Neural cell (in vitro differentiated cells): ENCODE results near the gene PARP9. TPM values are rescaled to one million over a fixed set of nuclear protein-coding genes. Genes with fewer than 3 reads are reported as not detected.

Experiments
- H2AFZ ChIP-seq: fragments of 200-600, 300-800 bp; sonication (generic), shearing (Covaris generic); 2 replicates; pipeline ENCODE4 v1.6.0; 2014; ENCODE audit warnings: low read depth, mild to moderate bottlenecking, antibody characterized with exemption, low read length, moderate library complexity
- H3F3A ChIP-seq: fragments of 200-600 bp; shearing (Covaris generic); 2 replicates; pipeline ENCODE4 v1.6.1; 2016; ENCODE audit warnings: mild to moderate bottlenecking, moderate library complexity, mixed read lengths, antibody characterized with exemption, low read length; ENCODE audit not compliant: insufficient read depth, poor library complexity, severe bottlenecking
- H3K27ac ChIP-seq: fragments of 200-600, 300-800 bp; sonication (generic), shearing (Covaris generic); 2 replicates; pipeline ENCODE4 v1.5.1; 2014; ENCODE audit warnings: mild to moderate bottlenecking, low read length, moderate library complexity
- H3K27me3 ChIP-seq: fragments of 300-800, 200-600 bp; sonication (generic), shearing (Covaris generic); 2 replicates; pipeline ENCODE4 v1.6.0; 2014; ENCODE audit warnings: mild to moderate bottlenecking, low read depth, low read length, moderate library complexity; ENCODE audit not compliant: insufficient read depth
- H3K36me3 ChIP-seq: fragments of 300-800, 200-600 bp; sonication (generic), shearing (Covaris generic); 2 replicates; pipeline ENCODE4 v1.5.1; 2014; ENCODE audit warnings: mild to moderate bottlenecking, antibody characterized with exemption, low read length, moderate library complexity; ENCODE audit not compliant: insufficient read depth
- H3K4me2 ChIP-seq: fragments of 300-800, 200-600 bp; sonication (generic), shearing (Covaris generic); 2 replicates; pipeline ENCODE4 v1.6.0; 2014; ENCODE audit warnings: mild to moderate bottlenecking, low read length
- H3K4me3 ChIP-seq: fragments of 300-800, 200-600 bp; sonication (generic), shearing (Covaris generic); 2 replicates; pipeline ENCODE4 v1.5.1; 2014; ENCODE audit warnings: mild to moderate bottlenecking, low read length, moderate library complexity
- H3K79me2 ChIP-seq: fragments of 200-600 bp; shearing (Covaris generic); replicated peaks from 2 replicates; pipeline ENCODE4 v1.6.0; 2014; ENCODE audit warnings: mild to moderate bottlenecking, low read length, moderate library complexity; ENCODE audit not compliant: insufficient read depth
- H3K9ac ChIP-seq: fragments of 300-800, 200-600 bp; sonication (generic), shearing (Covaris generic); 2 replicates; pipeline ENCODE4 v1.6.1; 2016; ENCODE audit warnings: mild to moderate bottlenecking, low read length, mixed read lengths
- H3K9me2 ChIP-seq: fragments of 200-600 bp; shearing (Covaris generic); 2 replicates; pipeline ENCODE4 v1.6.1; 2016; ENCODE audit warnings: mild to moderate bottlenecking, low read length, mixed read lengths; ENCODE audit not compliant: insufficient read depth
- H3K9me3 ChIP-seq: fragments of 200-600, 300-800 bp; sonication (generic), shearing (Covaris generic); 2 replicates; pipeline ENCODE4 v1.6.1; 2016; ENCODE audit warnings: mild to moderate bottlenecking, mixed run types, low read length, moderate library complexity, mixed read lengths
- H4K20me1 ChIP-seq: fragments of 200-600 bp; shearing (Covaris generic); 2 replicates; pipeline ENCODE4 v1.6.1; 2016; ENCODE audit warnings: mild to moderate bottlenecking, mixed run types; ENCODE audit not compliant: insufficient read depth
- EP300 ChIP-seq: fragments of 450-650 bp; conservative IDR thresholded peaks from 2 replicates; pipeline ENCODE4 v1.6.1; 2014; ENCODE audit warnings: antibody characterized with exemption, mild to moderate bottlenecking, moderate library complexity; ENCODE audit not compliant: poor library complexity, severe bottlenecking
- EZH2 ChIP-seq: fragments of 200-600, 300-800 bp; shearing (Covaris generic), sonication (generic); IDR thresholded peaks from 2 replicates; pipeline ENCODE4 v1.6.1; 2014; ENCODE audit warnings: antibody characterized with exemption, low read length, borderline replicate concordance, mild to moderate bottlenecking; ENCODE audit not compliant: insufficient read depth, poor library complexity, severe bottlenecking
- MXI1 ChIP-seq: fragments of 450-650 bp; conservative IDR thresholded peaks from 2 replicates; pipeline ENCODE4 v1.6.1; 2014; ENCODE audit warnings: antibody characterized with exemption, mild to moderate bottlenecking; ENCODE audit not compliant: poor library complexity, severe bottlenecking
- POLR2AphosphoS5 ChIP-seq: IDR thresholded peaks from 2 replicates; pipeline ENCODE4 v1.6.1; 2012
- RAD21 ChIP-seq: fragments of 450-650 bp; conservative IDR thresholded peaks from 2 replicates; pipeline ENCODE4 v1.6.1; 2014; ENCODE audit warnings: antibody characterized with exemption, mild to moderate bottlenecking, moderate library complexity
- SMC3 ChIP-seq: fragments of 450-650 bp; conservative IDR thresholded peaks from 2 replicates; pipeline ENCODE4 v1.6.1; 2014; ENCODE audit warnings: antibody characterized with exemption, mild to moderate bottlenecking, moderate library complexity; ENCODE audit not compliant: poor library complexity
- TAF1 ChIP-seq: IDR thresholded peaks from 2 replicates; pipeline ENCODE4 v1.6.1; 2012; ENCODE audit warnings: low read depth
- polyA plus RNA-seq: library from polyadenylated mRNA; depleted of rRNA; stranded (reverse); fragments of >200 nt; gene quantifications from 2 replicates; pipeline ENCODE4 v1.2.3, GENCODE V29; 2014
- TF ChIP-seq, protein P1 (sequence below): IDR thresholded peaks from 2 replicates; pipeline ENCODE4 v1.6.1; 2012; ENCODE audit warnings: borderline replicate concordance
- TF ChIP-seq, protein P2 (sequence below): fragments of 450-650 bp; IDR thresholded peaks from 2 replicates; pipeline ENCODE4 v1.5.1; 2014; ENCODE audit warnings: antibody characterized with exemption, mild to moderate bottlenecking, moderate library complexity; ENCODE audit not compliant: poor library complexity, severe bottlenecking

PARP9 gene
- polyA plus RNA-seq, 1 donor from 2014 or later, result not detected

DNA sequence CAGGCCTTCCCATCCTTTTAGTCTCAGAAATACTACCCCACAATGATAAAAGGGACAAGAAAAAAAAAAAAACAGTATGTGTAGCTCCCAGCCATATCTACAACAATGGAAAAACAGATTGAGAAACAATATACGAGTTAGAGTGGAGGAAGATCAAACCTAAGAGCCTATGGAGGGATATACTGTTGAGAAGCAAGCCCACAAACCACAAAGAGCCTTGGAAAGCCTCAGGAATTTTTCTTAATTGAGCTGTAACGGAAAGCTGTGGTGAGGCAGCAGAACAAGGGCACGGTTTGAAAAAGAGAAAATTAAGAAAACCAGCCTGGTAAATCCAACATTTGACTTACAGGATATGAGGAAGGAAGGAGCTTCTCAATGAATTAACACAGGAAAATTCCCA lies 70.8 kb downstream of the PARP9 start:
- Histone ChIP-seq H3K4me3 (no peak overlapping the region), H3F3A (no peaks in the 10 kb centered on the region), H4K20me1 (no peaks in the 10 kb centered on the region), H3K9me2 (no peaks in the 10 kb centered on the region), H3K9ac (no peak overlapping the region), H2AFZ (no peak overlapping the region), H3K27me3 (no peaks in the 10 kb centered on the region), H3K36me3 (peaks cover 2% of the 10 kb centered on the region), H3K27ac (no peak overlapping the region), H3K9me3 (no peaks in the 10 kb centered on the region), H3K79me2 (peaks cover 5% of the 10 kb centered on the region), H3K4me2 (no peak overlapping the region)
- TF ChIP-seq, protein P1, sequence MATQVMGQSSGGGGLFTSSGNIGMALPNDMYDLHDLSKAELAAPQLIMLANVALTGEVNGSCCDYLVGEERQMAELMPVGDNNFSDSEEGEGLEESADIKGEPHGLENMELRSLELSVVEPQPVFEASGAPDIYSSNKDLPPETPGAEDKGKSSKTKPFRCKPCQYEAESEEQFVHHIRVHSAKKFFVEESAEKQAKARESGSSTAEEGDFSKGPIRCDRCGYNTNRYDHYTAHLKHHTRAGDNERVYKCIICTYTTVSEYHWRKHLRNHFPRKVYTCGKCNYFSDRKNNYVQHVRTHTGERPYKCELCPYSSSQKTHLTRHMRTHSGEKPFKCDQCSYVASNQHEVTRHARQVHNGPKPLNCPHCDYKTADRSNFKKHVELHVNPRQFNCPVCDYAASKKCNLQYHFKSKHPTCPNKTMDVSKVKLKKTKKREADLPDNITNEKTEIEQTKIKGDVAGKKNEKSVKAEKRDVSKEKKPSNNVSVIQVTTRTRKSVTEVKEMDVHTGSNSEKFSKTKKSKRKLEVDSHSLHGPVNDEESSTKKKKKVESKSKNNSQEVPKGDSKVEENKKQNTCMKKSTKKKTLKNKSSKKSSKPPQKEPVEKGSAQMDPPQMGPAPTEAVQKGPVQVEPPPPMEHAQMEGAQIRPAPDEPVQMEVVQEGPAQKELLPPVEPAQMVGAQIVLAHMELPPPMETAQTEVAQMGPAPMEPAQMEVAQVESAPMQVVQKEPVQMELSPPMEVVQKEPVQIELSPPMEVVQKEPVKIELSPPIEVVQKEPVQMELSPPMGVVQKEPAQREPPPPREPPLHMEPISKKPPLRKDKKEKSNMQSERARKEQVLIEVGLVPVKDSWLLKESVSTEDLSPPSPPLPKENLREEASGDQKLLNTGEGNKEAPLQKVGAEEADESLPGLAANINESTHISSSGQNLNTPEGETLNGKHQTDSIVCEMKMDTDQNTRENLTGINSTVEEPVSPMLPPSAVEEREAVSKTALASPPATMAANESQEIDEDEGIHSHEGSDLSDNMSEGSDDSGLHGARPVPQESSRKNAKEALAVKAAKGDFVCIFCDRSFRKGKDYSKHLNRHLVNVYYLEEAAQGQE, result no peak
- TF ChIP-seq EP300 (no peak), POLR2AphosphoS5 (no peak), SMC3 (no peak), TAF1 (no peak), RAD21 (no peak), EZH2 (no peak), MXI1 (no peak)
- TF ChIP-seq, protein P2, sequence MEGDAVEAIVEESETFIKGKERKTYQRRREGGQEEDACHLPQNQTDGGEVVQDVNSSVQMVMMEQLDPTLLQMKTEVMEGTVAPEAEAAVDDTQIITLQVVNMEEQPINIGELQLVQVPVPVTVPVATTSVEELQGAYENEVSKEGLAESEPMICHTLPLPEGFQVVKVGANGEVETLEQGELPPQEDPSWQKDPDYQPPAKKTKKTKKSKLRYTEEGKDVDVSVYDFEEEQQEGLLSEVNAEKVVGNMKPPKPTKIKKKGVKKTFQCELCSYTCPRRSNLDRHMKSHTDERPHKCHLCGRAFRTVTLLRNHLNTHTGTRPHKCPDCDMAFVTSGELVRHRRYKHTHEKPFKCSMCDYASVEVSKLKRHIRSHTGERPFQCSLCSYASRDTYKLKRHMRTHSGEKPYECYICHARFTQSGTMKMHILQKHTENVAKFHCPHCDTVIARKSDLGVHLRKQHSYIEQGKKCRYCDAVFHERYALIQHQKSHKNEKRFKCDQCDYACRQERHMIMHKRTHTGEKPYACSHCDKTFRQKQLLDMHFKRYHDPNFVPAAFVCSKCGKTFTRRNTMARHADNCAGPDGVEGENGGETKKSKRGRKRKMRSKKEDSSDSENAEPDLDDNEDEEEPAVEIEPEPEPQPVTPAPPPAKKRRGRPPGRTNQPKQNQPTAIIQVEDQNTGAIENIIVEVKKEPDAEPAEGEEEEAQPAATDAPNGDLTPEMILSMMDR, result no peak

DNA sequence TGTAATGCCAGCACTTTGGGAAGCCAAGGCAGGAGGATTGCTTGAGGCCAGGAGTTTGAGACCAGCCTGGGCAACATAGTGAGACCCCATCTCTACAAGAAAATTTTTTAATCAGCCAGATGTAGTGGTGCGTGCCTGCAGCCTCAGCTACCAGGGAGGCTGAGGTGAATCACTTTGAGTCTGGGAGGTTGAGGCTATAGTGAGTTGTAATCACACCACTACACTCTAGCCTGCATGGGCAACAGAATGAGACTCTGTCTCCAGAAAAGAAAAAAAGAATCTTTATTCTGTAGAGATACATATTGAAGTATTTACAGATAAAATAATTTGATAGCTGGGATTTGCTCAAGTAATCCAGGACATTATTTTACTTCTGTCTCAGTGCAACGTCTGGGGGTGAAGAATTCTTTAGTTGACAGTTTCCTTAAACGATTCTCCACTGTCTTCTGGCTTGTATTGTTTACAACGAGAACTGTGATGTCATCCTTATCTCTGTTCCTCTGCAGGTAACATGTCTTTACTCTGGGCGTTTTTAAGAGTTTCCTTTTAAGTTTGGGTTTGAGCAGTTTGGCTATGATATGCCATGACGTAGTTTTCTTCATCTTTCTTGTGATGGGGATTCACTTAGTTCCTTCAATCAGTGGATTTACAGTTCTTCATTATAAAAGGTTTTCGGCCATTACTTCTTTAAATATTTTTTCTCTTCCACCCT lies 75.7 kb downstream of the PARP9 start:
- Histone ChIP-seq H3K4me2 (no peak overlapping the region), H3K27ac (no peak overlapping the region), H2AFZ (no peak overlapping the region), H3K9ac (no peak overlapping the region), H3K27me3 (no peaks in the 10 kb centered on the region), H3K9me2 (no peaks in the 10 kb centered on the region), H3K36me3 (peaks cover 2% of the 10 kb centered on the region), H4K20me1 (no peaks in the 10 kb centered on the region), H3K4me3 (no peak overlapping the region), H3K9me3 (no peaks in the 10 kb centered on the region), H3K79me2 (peaks cover 5% of the 10 kb centered on the region), H3F3A (no peaks in the 10 kb centered on the region)
- TF ChIP-seq SMC3 (no peak), MXI1 (no peak), RAD21 (no peak), EP300 (no peak), TAF1 (no peak), POLR2AphosphoS5 (no peak), EZH2 (no peak)
- TF ChIP-seq, protein P2, result no peak
- TF ChIP-seq, protein P1, result no peak
